ENCODE measurements around the gene LHX2.

The LHX2 gene

DNA sequence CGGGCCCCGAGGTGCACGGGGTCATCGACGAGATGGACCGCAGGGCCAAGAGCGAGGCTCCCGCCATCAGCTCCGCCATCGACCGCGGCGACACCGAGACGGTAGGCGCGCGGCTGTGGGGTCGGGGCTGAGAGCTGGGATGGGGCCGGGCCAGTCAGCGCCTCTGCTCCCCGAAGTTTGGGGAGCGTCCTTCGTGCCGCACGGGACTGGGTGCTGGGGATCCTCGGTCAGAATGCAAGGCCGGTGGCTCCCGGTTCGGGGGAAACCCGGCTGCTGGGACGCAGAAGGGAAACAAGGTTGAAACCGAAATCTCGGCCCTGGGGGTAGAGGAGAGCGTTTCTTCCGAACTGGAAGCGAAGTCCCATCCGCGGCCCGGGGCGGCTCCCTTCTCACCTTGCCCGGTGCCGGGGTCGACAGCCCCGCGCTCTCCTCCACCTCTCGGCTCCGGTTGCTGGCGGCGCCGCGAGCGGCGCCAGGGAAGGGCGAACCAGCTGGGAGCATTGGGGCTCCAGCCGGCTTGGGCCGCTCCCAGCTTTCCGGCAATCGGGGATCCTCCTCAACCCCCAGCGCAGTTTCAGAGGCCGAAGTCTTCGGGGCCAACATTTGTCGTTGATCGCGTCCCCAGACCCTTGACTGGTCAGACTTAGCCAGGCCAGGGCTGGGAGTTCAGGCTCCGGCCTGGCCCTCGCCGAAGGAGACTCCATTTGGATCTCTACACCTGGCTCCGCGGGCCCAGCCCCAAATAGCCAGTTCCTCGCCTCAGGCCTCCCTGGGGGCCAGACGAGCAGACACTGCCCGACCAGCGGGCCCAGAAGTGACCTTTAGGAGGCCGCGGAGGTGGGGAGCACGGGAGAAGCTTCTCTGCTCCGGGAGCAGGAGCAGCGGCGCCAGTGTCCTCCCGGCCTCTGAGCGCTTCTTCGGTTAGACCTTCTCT is 1.1 kb downstream of the LHX2 start:
- Histone ChIP-seq H3K79me2 (ENCODE audit: low read length) (no peaks in the 10 kb centered on the region), H3K4me1 (ENCODE audit: low read length) (peaks cover 20% of the 10 kb centered on the region), H2AFZ (ENCODE audit: low read depth, low read length) (no peak overlapping the region), H3K36me3 (replicated peaks; ENCODE audit: low read depth, low read length) (no peaks in the 10 kb centered on the region), H4K20me1 (ENCODE audit: insufficient read depth, low read length) (0 out of 2 replicates have a peak, but pooled peaks cover 13% of the 10 kb centered on the region), H3K4me2 (ENCODE audit: low read length) (no peak overlapping the region), H3K9ac (ENCODE audit: low read length) (no peak overlapping the region), H3K27me3 (ENCODE audit: low read depth, low read length) (peaks cover 27% of the 10 kb centered on the region), H3K4me3 (ENCODE audit: low read length) (no peak overlapping the region), H3K27ac (ENCODE audit: low read length) (no peak overlapping the region), H3K9me3 (ENCODE audit: insufficient read depth, low read length) (no peaks in the 10 kb centered on the region)
- TF ChIP-seq EZH2phosphoT487 (IDR thresholded peaks at IDR 0.05; ENCODE audit: low read depth), result no peak
- TF ChIP-seq, protein P1, sequence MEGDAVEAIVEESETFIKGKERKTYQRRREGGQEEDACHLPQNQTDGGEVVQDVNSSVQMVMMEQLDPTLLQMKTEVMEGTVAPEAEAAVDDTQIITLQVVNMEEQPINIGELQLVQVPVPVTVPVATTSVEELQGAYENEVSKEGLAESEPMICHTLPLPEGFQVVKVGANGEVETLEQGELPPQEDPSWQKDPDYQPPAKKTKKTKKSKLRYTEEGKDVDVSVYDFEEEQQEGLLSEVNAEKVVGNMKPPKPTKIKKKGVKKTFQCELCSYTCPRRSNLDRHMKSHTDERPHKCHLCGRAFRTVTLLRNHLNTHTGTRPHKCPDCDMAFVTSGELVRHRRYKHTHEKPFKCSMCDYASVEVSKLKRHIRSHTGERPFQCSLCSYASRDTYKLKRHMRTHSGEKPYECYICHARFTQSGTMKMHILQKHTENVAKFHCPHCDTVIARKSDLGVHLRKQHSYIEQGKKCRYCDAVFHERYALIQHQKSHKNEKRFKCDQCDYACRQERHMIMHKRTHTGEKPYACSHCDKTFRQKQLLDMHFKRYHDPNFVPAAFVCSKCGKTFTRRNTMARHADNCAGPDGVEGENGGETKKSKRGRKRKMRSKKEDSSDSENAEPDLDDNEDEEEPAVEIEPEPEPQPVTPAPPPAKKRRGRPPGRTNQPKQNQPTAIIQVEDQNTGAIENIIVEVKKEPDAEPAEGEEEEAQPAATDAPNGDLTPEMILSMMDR (IDR thresholded peaks at IDR 0.05; ENCODE audit: low read depth, low read length), result no peak

DNA sequence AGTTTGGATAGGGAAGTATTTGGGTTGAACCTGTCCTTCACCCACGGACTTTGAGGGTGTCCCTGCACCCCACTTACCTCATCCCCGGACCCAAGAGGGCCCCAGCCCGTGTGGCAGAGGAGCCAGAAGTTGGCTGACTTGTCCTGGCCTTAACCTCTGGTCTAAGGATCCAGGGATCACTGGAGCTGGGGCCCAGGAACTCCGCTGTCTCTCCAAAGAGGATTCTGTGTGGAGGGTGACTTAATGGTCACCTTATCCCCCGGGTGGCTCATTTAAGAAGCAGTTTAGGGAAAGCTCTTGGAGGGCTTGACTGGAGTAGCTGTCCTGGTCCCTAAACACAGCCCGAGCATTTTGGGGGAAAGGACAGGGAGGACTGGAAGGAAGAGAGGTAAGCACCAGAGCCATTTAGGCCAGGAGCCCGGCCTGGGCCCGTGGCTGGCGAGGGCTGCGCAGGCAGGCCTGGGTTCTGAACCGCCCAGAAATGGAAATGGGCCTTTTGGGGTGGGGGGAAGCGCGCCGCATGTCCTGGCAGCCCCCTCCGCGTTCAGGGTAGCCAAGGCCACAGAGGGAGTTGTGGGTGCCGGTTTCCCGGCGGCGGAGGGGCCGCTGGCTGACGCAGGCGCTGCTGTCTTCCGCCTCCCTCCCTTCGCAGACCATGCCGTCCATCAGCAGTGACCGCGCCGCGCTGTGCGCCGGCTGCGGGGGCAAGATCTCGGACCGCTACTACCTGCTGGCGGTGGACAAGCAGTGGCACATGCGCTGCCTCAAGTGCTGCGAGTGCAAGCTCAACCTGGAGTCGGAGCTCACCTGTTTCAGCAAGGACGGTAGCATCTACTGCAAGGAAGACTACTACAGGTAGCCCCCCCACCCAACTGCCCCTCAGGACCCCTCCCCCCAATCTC is 2.0 kb downstream of the LHX2 start:
- Histone ChIP-seq H3K4me2 (ENCODE audit: low read length) (no peak overlapping the region), H3K4me1 (ENCODE audit: low read length) (peaks cover 16% of the 10 kb centered on the region)

DNA sequence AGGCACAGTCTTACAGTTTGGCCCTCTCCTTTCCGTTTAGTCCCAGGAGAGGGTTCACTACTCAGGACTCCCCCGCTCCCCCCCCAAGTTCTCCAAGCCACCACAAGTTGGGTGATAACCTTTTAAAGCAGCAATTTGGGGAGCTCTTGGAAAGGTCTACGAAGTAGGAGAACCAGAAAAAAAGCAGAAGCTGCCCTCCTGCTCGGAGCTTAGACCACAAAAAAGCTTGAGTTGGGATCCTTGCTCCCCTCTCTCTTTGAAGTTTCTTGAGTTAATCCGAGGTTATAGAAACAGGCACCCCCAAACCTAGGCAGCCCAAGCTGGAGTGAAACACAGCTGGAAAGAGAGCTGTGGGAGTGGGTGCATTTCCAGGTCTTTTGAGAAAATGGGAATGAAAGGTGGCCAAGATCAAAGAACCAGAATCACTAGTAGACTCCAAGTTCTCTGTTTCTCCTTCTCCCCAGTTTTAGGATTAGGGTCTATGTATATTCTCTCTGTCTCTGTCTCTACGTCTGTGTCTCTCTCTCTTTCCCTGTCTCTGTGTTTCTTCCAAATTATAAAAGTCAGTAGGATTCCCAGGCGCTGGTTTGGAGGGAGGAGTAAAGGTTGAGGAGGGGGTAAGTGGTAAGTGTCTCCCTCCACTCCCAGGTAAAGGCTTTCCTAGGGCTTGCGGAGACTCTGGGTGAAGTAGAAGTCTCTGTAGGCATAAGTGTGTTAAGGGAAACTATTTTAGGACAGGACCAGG is 2.8 kb downstream of the LHX2 start:
- H3K4me3 ChIP-seq (ENCODE audit: low read length), result no peak overlapping the region
- H4K20me1 ChIP-seq (ENCODE audit: insufficient read depth, low read length), result 0 out of 2 replicates have a peak, but pooled peaks cover 13% of the 10 kb centered on the region
- no peak overlapping the region for H3K27ac ChIP-seq (ENCODE audit: low read length)
- no peak overlapping the region for H3K4me2 ChIP-seq (ENCODE audit: low read length)
- H3K9ac ChIP-seq (ENCODE audit: low read length), result no peak overlapping the region
- H3K79me2 ChIP-seq (ENCODE audit: low read length), result no peaks in the 10 kb centered on the region
- TF ChIP-seq, protein P1 (IDR thresholded peaks at IDR 0.05; ENCODE audit: low read depth, low read length), result no peak
- TF ChIP-seq EZH2phosphoT487 (IDR thresholded peaks at IDR 0.05; ENCODE audit: low read depth), result no peak
- H2AFZ ChIP-seq (ENCODE audit: low read depth, low read length), result no peak overlapping the region
- peaks cover 18% of the 10 kb centered on the region for H3K27me3 ChIP-seq (ENCODE audit: low read depth, low read length)
- no peaks in the 10 kb centered on the region for H3K9me3 ChIP-seq (ENCODE audit: insufficient read depth, low read length)
- peaks cover 16% of the 10 kb centered on the region for H3K4me1 ChIP-seq (ENCODE audit: low read length)
- no peaks in the 10 kb centered on the region for H3K36me3 ChIP-seq (replicated peaks; ENCODE audit: low read depth, low read length)

More for the DNA sequence above, 2.0 kb downstream of the LHX2 start:
- no peak overlapping the region for H3K27ac ChIP-seq (ENCODE audit: low read length)
- H4K20me1 ChIP-seq (ENCODE audit: insufficient read depth, low read length), result 0 out of 2 replicates have a peak, but pooled peaks cover 13% of the 10 kb centered on the region
- H3K9me3 ChIP-seq (ENCODE audit: insufficient read depth, low read length), result no peaks in the 10 kb centered on the region
- peaks cover 19% of the 10 kb centered on the region for H3K27me3 ChIP-seq (ENCODE audit: low read depth, low read length)
- no peaks in the 10 kb centered on the region for H3K79me2 ChIP-seq (ENCODE audit: low read length)
- H2AFZ ChIP-seq (ENCODE audit: low read depth, low read length), result no peak overlapping the region
- no peak overlapping the region for H3K9ac ChIP-seq (ENCODE audit: low read length)
- no peak for TF ChIP-seq EZH2phosphoT487 (IDR thresholded peaks at IDR 0.05; ENCODE audit: low read depth)
- TF ChIP-seq, protein P1 (IDR thresholded peaks at IDR 0.05; ENCODE audit: low read depth, low read length), result no peak
- no peaks in the 10 kb centered on the region for H3K36me3 ChIP-seq (replicated peaks; ENCODE audit: low read depth, low read length)
- H3K4me3 ChIP-seq (ENCODE audit: low read length), result no peak overlapping the region

All from OCI-LY3 (cell line).